Measurements from ENCODE around the gene TMEM8B. TPM values are rescaled to one million over a fixed set of nuclear protein-coding genes. Genes with fewer than 3 reads are reported as not detected.

Gene TMEM8B
- total and polyA plus RNA-seq, 2 donors (not counting 1 experiment from before 2014, with no cell fraction given) = 12.2 to 14.5 TPM

GRCh38 chr9:35789541-35789940, 39.5 kb upstream of the TMEM8B start:
- Histone ChIP-seq H3K4me1 (ENCODE audit: control insufficient read depth in 2 of 2, insufficient read depth in 2 of 2, low read length in 2 of 2) (peaks cover 5% of the 10 kb centered on the region in 2 donors), H3K9me3 (ENCODE audit: control extremely low read depth in 1 of 3, control insufficient read depth in 2 of 3, insufficient read depth in 1 of 3, low read length in 2 of 3) (no peaks in the 10 kb centered on the region), H3K36me3 (replicated peaks in 1 of 2; ENCODE audit: control extremely low read depth in 1 of 2, control insufficient read depth in 1 of 2, extremely low read depth in 1 of 2, insufficient read depth in 2 of 2, low read length in 1 of 2) (peaks cover 0 to 10% of the 10 kb centered on the region in 2 experiments), H3K27ac (ENCODE audit: low read length in 2 of 2) (no peak overlapping the region), H3K79me2 (ENCODE audit: control insufficient read depth, insufficient read depth, low read length) (peaks cover 13% of the 10 kb centered on the region), H2AFZ (ENCODE audit: insufficient read depth, low read depth, low read length, poor library complexity, severe bottlenecking) (no peak overlapping the region), H3K27me3 (replicated peaks in 1 of 4; ENCODE audit: control extremely low read depth in 1 of 4, control insufficient read depth in 3 of 4, insufficient read depth in 4 of 4, low read length in 3 of 4) (peaks cover 0 to 6% (median 3%) of the 10 kb centered on the region in 4 experiments), H3K4me3 (ENCODE audit: control extremely low read depth in 1 of 5, extremely low read depth in 1 of 5, insufficient read depth in 1 of 5, low read depth in 2 of 5, low read length in 4 of 5) (no peak overlapping the region), H3K4me2 (replicated peaks; ENCODE audit: low read depth, low read length, poor library complexity, severe bottlenecking) (no peak overlapping the region), H4K20me1 (ENCODE audit: control insufficient read depth, insufficient read depth, low read length, poor library complexity, severe bottlenecking) (peaks cover 9% of the 10 kb centered on the region), H3K9ac (ENCODE audit: low read length) (no peak overlapping the region)
- DNase-seq (no peak), ATAC-seq (ENCODE audit: low read depth) (no peak)
- H3K4me1 Mint-ChIP-seq = peaks cover 9% of the 10 kb centered on the region
- CTCF ChIA-PET = interaction anchor here (0.6 to 6.0 kb wide), 43 partner anchors 7 to 233 kb away, joined by 3 to 176 read pairs (median 6); partner anchors contain the start of genes CREB3, FAM221B, GBA2 and HINT2
- intact Hi-C loops (cut with micrococcal nuclease) = no loop called here
- no peak overlapping the region for H3K27ac Mint-ChIP-seq
- POLR2A ChIA-PET = interaction anchor here (1.5 kb wide), 1 partner anchor 37 kb away, joined by 3 read pairs; no protein-coding TSS in a partner anchor
- peaks cover 4% of the 10 kb centered on the region for H3K27me3 Mint-ChIP-seq
- no peak for TF ChIP-seq EZH2 (IDR thresholded peaks at IDR 0.05; ENCODE audit: borderline replicate concordance, insufficient read depth, low read depth, low read length, poor library complexity, severe bottlenecking)
- TF ChIP-seq CTCF (IDR thresholded peaks at IDR 0.05) = no peak
- H3K4me3 Mint-ChIP-seq = no peak overlapping the region
- WGBS (ENCODE audit: insufficient coverage) = 100% methylated on average over 1 of the region's 2 CpGs
- no peaks in the 10 kb centered on the region for H3K9me3 Mint-ChIP-seq (ENCODE audit: insufficient read depth)

GRCh38 chr9:35790025-35790384, 39.0 kb upstream of the TMEM8B start:
- Mint-ChIP-seq H3K9me3 (ENCODE audit: insufficient read depth) (no peaks in the 10 kb centered on the region), H3K4me1 (peaks cover 9% of the 10 kb centered on the region), H3K27ac (peak overlapping the region; percentile 26), H3K4me3 (no peak overlapping the region), H3K27me3 (peaks cover 4% of the 10 kb centered on the region)
- H3K9me3 ChIP-seq (ENCODE audit: control extremely low read depth in 1 of 3, control insufficient read depth in 2 of 3, insufficient read depth in 1 of 3, low read length in 2 of 3) = no peaks in the 10 kb centered on the region
- ATAC-seq (ENCODE audit: low read depth) = no peak
- H3K79me2 ChIP-seq (ENCODE audit: control insufficient read depth, insufficient read depth, low read length) = peaks cover 12% of the 10 kb centered on the region
- no peak overlapping the region for H2AFZ ChIP-seq (ENCODE audit: insufficient read depth, low read depth, low read length, poor library complexity, severe bottlenecking)
- no peak overlapping the region for H3K9ac ChIP-seq (ENCODE audit: low read length)
- WGBS (ENCODE audit: insufficient coverage) = 46% methylated on average over 3 of the region's 4 CpGs
- peaks cover 5% of the 10 kb centered on the region in 2 donors for H3K4me1 ChIP-seq (ENCODE audit: control insufficient read depth in 2 of 2, insufficient read depth in 2 of 2, low read length in 2 of 2)
- peaks cover 0 to 7% of the 10 kb centered on the region in 2 experiments for H3K36me3 ChIP-seq (replicated peaks in 1 of 2; ENCODE audit: control extremely low read depth in 1 of 2, control insufficient read depth in 1 of 2, extremely low read depth in 1 of 2, insufficient read depth in 2 of 2, low read length in 1 of 2)
- ChIA-PET POLR2A (interaction anchor here (1.5 kb wide), 1 partner anchor 36 kb away, joined by 3 read pairs; no protein-coding TSS in a partner anchor), CTCF (interaction anchor here (0.6 to 6.0 kb wide), 47 partner anchors 8 to 233 kb away, joined by 3 to 176 read pairs (median 5); partner anchors contain the start of genes CREB3, FAM221B, GBA2 and HINT2)
- H3K4me3 ChIP-seq (ENCODE audit: control extremely low read depth in 1 of 5, extremely low read depth in 1 of 5, insufficient read depth in 1 of 5, low read depth in 2 of 5, low read length in 4 of 5) = no peak overlapping the region
- TF ChIP-seq EZH2 (IDR thresholded peaks at IDR 0.05; ENCODE audit: borderline replicate concordance, insufficient read depth, low read depth, low read length, poor library complexity, severe bottlenecking) (no peak), CTCF (IDR thresholded peaks at IDR 0.05) (no peak)
- DNase-seq = no peak
- H3K4me2 ChIP-seq (replicated peaks; ENCODE audit: low read depth, low read length, poor library complexity, severe bottlenecking) = no peak overlapping the region
- no peak overlapping the region for H3K27ac ChIP-seq (ENCODE audit: low read length in 2 of 2)
- peaks cover 0 to 6% (median 3%) of the 10 kb centered on the region in 4 experiments for H3K27me3 ChIP-seq (replicated peaks in 1 of 4; ENCODE audit: control extremely low read depth in 1 of 4, control insufficient read depth in 3 of 4, insufficient read depth in 4 of 4, low read length in 3 of 4)
- H4K20me1 ChIP-seq (ENCODE audit: control insufficient read depth, insufficient read depth, low read length, poor library complexity, severe bottlenecking) = peaks cover 9% of the 10 kb centered on the region
- intact Hi-C loops (cut with micrococcal nuclease) = loop anchor here (1.0 to 2.0 kb wide), 3 partner anchors 33 to 92 kb away; no protein-coding TSS in a partner anchor
